SK-MEL-5 (cell line): ENCODE measurements around the gene NATD1. TPM values are rescaled to one million over a fixed set of nuclear protein-coding genes. Genes with fewer than 3 reads are reported as not detected.
"Not testable (repeated sequence)": the region's sequence is repeated elsewhere in the genome, so short reads cannot be mapped to it uniquely, and the experiment has no call there.

ENCODE experiments used
- DNase-seq: peaks from one replicate; pipeline ENCODE4 v3.0.0-alpha.2; 2016; ENCODE audit warnings: low read depth, low spot score
- in situ Hi-C: cut with HindIII; loops from 2 replicates; pipeline ENCODE4 v1.10.0; 2016; ENCODE audit warnings: low sequenced_read_pairs, high pct_unique_total_duplicates, low pct_unique_long_range_greater_than_20kb
- total RNA-seq: library from RNA; depleted of rRNA; stranded (reverse); fragments of >200 nt; shearing (Covaris generic); gene quantifications from 2 replicates; pipeline ENCODE4 v1.2.3, GENCODE V29; 2014

NATD1 gene
- total RNA-seq, 1 experiment from 2014 or later: 2.7 TPM

DNA sequence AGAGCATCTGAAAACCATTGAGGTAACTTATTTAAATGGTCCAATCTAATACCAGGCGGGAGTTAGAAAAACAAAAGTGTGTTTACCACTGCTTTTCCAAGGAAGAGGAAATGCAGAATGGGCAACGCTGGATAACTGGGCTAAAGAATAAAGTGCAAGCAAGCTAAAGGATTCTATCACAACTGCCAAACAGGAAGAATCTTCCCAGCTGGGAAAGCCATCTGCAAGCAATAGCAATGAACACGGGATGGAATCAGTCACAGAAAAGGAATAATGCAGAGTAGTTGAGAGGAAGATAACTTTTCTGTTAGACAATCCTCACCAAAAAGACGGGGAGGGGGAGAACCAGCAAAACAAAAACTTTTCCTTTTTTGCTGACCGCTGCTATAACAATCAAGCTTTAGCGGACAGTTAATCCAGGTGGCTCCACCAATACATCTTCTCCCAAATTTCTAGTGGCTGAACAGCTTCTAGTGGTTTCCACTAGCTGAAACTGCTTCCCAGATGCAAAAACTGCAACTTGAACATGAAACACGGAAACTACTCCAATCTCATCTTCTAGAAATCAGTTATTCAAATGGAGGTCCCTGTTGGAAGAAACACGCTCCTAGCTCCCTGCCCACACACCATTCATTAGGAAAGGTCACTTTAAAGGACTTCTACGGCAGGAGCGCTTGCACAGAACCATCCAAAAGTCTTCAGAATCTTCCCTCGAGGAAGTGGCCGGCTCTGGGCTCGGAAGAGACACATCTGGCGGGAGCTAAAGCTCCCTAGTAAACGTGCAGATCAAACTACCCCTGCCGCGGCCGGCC is 40.2 kb downstream of the NATD1 start:
- in situ Hi-C loops: no loop called here
- no peak for DNase-seq

DNA sequence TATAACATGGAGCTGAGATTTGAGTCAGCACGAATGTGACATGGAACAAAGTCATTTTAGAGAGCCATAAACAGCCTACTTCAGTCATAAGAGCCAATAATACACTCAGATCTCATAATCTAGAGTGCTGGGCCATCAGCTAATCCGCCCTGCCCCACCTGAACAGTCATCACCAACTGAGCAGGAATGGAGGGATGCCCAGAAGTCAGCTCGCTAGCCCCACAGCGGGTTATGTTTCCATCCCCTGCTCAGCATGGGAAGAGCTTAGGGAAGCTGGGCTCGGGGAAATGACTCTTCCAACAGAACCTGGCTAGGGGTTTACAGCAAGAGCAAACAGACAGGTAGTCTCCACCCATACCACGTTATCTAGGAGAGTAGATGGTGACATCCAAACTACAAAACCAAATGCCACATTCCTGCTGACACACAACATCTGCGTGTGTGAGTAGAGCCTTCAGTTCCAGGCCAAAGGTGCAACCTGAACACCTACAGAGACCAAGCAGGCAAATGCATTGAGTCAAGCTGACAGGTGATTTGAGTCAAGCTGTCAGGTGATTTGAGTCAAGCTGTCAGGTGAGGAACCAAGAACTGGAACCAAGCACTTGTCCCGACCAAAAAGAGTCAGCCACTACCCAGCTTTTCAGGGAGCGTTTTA is 41.3 kb downstream of the NATD1 start:
- in situ Hi-C loops: no loop called here

DNA sequence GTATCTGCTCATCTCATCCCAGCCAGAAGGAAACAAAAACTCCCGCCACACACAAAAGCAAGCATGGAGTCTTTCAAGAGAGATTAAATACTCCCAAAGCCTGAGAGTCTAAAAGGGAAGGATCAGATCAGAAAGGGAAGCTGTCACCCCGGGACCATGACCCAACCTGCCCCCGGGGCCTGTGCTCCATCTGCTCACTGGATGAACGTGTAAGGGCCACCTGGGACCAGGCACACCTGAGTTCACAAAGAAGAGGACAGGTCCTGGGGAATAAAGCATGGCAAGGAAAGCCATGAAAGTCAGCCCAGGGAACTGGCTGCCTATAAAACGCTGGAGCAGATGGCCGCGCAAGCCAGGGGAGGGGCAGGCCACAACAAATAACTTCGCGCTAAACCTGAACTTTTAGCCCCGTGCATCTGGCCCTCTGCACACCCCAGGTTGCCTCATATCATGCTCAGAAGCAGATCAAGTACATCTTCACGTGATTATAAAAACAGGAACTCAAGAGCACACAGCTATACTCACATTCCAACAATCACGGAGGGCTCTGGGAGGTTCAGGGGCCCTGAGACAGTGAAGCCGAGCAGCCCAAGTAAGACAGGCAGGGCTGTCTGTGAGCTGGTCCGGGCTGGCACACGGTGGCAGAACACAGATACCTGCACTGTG is 42.7 kb downstream of the NATD1 start:
- in situ Hi-C loops: no loop called here
- no peak for DNase-seq

More for the DNA sequence above, 41.3 kb downstream of the NATD1 start:
- DNase-seq: no peak

DNA sequence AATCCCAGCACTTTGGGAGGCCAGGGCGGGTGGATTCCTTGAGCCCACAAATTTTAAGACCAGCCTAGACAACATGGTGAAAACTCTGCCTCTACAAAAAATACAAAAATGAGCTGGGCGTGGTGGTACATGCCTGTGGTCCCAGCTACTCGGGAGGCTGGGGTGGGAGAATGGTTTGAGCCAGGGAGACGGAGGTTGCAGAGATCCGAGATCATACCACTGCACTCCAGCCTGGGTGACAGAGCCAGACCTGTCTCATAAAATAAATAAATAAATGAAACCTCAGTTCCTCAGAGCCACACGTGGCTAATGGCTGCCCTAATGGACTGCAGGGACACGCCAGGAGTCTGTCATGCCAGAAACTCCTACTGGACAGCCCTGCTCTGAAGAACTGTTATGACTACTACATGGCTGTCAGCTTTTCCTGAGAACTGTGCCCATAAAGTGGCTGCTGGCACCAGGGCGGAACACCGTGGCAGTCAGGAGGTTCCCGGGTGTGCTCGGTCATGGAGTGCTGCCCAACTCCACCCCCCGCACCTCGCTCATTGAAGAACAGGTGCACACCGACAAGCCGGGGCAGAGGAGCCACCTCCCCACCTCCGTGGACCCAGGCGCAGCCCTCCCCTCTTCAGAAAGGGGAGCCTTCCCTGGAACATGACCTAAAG is 43.6 kb downstream of the NATD1 start:
- in situ Hi-C loops: no loop called here
- DNase-seq: no peak

DNA sequence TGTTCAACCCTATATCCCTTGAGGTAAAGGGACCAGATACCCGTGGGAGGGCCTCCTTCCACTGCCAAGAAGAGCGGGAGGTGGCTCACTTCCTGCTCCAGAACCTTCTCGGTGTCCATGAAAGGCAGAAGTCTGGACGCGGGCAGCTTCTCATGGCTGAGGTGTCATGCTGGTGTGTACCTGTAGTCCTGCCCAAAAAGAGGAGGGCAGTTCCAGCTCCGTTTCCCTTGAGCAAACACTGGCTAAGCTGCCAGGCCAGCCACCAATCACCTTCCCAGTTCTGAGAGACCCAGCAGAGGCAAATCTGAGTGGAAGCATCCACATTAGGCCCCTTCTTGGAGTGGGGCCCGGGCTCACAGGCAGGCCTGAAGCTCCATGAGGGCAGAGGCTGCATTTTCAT is 44.9 kb downstream of the NATD1 start:
- in situ Hi-C loops: no loop called here
- no peak for DNase-seq

DNA sequence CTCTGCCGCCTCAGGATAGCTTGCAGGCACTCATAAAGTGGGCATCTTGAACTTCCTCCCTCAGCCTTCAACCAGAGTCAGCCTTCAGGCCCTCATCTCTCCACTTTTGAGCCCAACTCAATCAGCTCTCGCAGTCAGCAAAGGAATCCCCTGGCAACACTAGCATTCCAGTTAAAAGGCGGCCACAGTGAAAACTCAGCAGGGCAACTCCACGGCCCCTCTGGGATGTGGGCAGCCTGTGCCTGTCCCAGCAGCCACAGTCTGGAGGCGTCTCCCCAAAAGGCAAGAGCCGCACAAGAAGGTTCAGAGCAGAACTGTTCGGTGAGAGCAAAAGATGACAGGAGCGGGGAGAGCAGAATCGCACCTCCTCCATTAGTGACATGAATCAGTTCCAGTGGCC is 48.3 kb downstream of the NATD1 start:
- no peak for DNase-seq

DNA sequence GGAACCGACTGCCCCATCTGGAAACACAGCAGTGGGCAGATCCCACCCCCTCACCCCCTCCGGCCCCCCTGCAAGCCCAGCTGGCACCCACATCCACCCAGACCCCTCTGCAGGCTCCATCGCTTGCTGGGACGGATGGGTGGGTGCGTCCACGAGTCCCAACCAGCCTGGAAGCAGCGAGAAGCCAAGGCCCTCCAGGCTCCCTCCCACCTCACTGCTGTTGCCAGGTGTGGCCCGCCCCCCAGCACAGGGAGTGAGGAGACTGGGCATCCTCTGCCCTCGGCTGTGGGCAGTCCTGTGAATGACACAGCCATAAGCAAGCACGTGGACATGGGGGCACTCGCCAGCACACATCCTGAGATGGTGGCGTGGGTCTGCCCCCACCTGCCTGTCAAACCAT is 50.7 kb downstream of the NATD1 start:
- no peak for DNase-seq
- in situ Hi-C loops: no loop called here

More for the DNA sequence above, 48.3 kb downstream of the NATD1 start:
- in situ Hi-C loops: no loop called here

DNA sequence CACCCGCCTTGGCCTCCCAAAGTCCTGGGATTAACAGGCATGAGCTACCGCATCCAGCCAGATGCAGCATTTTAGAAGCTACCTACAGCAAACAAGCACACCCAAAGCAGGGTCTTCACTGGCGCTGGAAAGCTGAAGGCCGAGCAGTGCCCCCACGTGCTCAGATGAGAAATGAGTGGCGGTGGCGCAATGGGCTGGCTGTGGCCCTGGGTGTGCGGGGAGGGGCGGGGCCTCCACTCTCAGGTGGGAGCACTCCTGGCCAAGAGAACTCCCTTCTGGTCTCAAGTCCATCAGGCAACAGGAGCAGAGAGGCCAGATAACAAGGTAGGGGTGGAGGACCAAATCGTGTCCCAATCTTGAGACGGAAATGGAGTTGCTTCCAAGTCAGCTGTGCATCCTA is 51.3 kb downstream of the NATD1 start:
- DNase-seq: no peak
- in situ Hi-C loops: no loop called here

DNA sequence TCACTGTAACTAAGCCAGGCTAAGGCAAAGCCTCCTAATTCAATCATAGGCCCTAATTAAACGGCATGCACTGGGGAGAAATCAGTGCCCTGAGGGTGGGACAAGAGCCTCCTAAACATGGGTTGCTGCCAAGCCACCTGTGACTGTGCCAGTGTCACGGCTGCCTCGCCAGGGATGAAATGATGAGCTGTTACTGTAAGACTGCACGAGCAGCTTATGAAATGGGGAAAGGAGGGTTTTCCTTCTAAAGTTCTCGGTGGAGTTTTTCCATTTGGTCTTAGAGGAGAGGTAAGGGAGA is 52.0 kb downstream of the NATD1 start:
- in situ Hi-C loops: no loop called here
- no peak for DNase-seq

DNA sequence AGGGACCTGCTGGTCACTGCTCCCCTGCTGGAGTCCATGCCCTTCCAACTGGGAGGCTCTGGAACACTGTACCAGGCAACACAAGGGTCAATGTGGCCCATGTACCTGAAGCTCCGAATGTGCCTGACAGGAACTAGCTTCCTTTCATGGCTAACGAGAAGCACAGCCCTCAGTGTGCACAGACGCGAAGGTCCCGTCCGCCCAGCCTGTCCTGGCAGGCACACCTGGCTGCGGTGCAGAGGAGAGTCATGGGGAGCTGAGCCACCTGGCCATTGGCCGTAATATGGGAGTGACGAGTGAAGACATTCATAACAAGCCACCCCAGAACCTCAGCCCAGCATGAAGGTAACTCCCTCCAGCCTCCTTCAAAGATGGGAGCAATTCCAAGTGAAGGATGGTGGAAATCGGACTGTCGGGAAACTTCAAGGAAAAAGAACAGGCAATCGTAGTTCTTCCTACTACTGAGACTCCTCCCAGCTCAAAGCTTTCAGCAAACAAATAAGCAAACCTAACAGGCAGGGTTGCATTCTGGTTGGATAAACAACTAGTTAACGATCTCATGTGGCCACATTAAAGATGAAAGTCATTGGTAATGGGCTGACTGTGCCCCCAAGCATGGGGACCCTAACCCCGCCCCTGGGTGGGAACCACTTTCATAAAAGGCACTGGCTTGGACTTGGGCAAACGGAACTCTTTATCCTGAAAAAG is 52.5 kb downstream of the NATD1 start:
- DNase-seq: no peak
- in situ Hi-C loops: no loop called here

DNA sequence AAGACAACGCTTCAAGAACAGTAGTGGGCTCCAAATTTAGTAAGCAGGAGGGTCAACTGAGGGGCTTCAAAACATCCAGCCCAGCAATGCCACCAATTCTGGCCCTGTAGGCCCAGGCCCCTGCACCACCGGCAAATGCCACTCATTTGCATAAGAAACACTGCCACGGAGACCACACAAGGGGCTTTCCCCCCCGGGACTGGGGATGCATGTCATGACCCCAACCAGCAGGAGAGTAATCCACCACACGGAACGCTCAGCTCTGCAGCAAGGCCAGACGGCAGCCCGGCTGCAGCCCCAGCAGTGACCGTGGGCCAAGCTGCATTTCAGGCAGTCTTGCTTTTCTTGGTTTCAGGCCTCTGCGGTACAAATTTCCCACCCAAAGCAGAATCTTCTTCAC is 53.4 kb downstream of the NATD1 start:
- in situ Hi-C loops: no loop called here

DNA sequence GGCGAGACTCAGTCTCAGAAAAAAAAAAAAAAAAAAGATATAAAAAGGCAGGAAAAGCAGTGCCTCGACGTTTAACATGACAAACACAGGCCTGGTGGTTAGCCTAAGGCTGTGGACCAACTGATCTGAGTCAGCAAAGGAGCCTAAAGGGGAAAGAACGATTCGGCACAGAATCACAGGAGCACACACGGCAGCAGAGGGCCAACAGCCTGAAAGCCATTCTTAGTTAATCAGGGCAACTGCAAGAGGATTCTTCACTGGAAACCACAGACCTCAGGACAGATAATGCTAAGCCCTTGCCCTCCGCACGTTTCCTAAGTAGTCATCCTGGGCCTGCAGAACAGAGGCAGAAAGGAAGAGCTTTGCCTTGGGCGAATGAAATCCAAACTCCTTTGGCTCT is 53.9 kb downstream of the NATD1 start:
- no peak for DNase-seq
- in situ Hi-C loops: no loop called here

More for the DNA sequence above, 53.4 kb downstream of the NATD1 start:
- DNase-seq: no peak

DNA sequence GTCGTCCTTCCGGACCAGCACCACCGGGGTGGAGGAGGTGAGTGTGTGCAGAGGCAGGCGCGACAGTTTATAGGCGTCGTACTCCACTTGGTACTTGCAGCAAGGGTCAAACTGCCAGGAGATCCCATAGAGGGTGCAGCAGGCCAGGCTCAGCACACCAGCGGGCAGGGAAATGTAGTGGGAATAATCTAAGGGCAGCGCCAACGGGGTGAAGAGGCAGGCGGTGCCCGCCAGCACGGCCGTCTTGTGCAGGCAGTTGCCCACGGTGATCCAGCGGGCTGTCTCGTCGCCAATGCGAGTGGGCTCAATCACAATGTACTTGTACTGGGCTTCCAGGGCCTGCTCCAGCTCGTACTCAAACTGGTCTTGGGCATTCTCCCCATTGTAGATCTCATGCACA is 54.8 kb downstream of the NATD1 start:
- in situ Hi-C loops: no loop called here
- no peak for DNase-seq

DNA sequence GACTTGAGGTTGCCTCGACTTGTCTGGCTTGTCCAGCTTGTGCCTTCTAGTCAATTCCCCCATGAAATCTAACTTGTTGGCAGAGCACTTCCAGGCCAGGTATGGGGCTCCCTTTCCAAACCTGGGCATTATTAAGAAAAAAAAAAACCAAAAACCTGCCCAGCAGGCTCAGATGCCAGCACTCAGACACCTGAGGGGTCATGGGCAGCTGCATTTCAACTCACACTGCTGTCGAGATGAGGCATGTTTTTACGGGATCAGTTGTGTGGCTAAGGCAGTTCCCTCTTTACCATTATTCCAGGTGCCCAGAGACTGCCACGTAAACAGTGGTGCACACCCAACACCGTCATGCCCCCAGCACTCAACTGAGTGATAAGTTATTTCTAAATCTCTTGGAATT is 57.1 kb downstream of the NATD1 start:
- no peak for DNase-seq

DNA sequence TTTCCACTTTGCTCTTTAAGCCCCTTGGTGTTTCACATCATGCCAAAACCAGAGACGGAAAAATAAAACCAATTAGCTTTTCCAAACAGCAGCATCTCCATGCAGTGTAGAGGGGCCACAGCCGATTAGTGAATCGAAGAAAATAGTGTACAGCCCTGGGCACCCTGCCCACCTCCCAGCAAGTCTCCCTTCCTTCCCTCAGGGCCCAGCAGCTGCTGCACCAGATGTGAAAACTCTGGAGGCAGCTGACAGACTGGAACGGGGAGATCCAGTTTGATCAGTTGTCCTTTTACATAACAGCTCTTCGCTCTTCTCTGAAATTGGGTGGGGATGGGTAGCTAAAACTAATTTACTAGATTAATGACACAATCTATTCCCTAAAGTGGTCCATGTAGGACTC is 58.5 kb downstream of the NATD1 start:
- DNase-seq: no peak
- in situ Hi-C loops: no loop called here

More for the DNA sequence above, 57.1 kb downstream of the NATD1 start:
- in situ Hi-C loops: no loop called here

DNA sequence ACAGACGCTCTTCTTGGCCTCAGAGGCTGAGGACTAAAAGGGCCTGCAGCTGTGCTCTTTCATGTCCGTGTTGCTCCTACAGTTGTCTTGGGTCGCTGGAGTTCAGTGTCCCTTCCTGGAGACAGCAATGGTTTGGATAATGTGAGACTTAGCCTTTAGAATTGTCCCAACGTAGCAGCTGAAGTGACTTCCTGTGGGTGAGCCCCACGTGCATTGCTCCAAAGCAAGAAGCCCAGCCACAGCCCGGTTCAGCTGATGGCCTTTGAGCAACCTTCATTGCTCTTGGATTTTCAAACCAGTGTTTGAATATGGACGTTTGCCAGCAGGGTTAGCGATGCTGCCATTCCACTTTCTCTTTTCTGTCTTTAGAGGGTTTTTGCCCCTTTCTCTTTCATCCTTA is 59.0 kb downstream of the NATD1 start:
- no peak for DNase-seq
- in situ Hi-C loops: no loop called here

DNA sequence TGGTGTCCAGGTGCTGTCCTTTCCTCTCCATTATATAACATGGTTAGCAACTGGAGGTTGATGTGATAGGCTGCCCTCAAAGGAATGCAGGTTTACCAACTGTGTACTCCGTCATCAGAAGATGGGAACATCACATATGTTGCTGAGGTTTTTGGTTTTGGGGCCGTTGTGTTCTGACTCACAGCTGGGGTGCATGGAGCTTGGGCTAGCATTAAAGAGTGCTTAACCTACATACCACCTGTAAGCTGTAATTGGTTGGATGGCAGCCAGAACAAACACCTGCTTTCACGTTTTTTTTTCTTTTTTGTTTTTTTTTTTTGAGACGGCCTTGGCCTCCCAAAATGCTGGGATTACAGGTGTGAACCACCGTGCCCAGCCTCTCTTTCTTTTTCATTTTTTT is 60.2 kb downstream of the NATD1 start:
- in situ Hi-C loops: no loop called here
- DNase-seq: no peak

DNA sequence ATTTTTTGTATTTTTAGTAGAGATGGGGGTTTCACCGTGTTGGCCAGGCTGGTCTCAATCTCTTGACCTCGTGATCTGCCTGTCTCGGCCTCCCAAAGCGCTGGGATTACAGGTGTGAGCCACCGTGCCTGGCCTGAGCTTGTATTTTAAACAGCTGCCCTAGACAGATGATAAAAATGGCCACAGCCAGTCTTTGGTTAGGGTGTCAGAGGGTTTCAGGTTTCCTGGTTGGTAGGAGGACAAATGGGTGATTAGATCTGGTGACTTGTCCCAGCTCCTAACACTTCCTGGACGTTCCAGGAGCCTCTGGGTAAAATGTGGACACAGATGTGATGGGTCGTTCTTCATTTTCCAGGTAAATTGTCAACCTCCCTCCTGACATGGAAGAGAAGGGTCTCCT is 60.8 kb downstream of the NATD1 start:
- in situ Hi-C loops: not testable (repeated sequence)

More for the DNA sequence above, 60.8 kb downstream of the NATD1 start:
- DNase-seq: not testable (repeated sequence)
